ENCODE results near the gene CPNE4.
A peak's percentile ranks its signal among the peaks of the same experiment; 100 is the strongest.
"Not testable (repeated sequence)": the region's sequence is repeated elsewhere in the genome, so short reads cannot be mapped to it uniquely, and the experiment has no call there.

CPNE4 gene

GRCh38 chr3:131535131-131535530, 499.7 kb downstream of the CPNE4 start:
- no peak for DNase-seq (ENCODE audit: low spot score)

GRCh38 chr3:131532645-131533044, 502.2 kb downstream of the CPNE4 start:
- no peak for DNase-seq (ENCODE audit: low spot score)

GRCh38 chr3:131530843-131531242, 504.0 kb downstream of the CPNE4 start:
- no peak for DNase-seq (ENCODE audit: low spot score)

GRCh38 chr3:131530388-131530787, 504.4 kb downstream of the CPNE4 start:
- no peak for DNase-seq (ENCODE audit: low spot score)

GRCh38 chr3:131526801-131527347, 507.9 kb downstream of the CPNE4 start:
- DNase-seq (ENCODE audit: low spot score) = peak; percentile 35

GRCh38 chr3:131518680-131519079, 516.1 kb downstream of the CPNE4 start:
- DNase-seq (ENCODE audit: low spot score) = no peak

- no peak for DNase-seq (ENCODE audit: low spot score)
Observed at GRCh38 chr3:131505421-131505820, 529.4 kb downstream of the CPNE4 start.

GRCh38 chr3:131503320-131503635, 531.5 kb downstream of the CPNE4 start:
- DNase-seq (ENCODE audit: low spot score) = no peak

- peak; percentile 49 for DNase-seq (ENCODE audit: low spot score)
Observed at GRCh38 chr3:131502530-131503319, 532.1 kb downstream of the CPNE4 start, which contains the start of gene MRPL3. Gene MRPL3, minus strand, starts transcription at chr3:131502971. Its CDS starts 150 bp downstream, at chr3:131502821.

- no peak for DNase-seq (ENCODE audit: low spot score)
Observed at GRCh38 chr3:131501949-131502348, 532.9 kb downstream of the CPNE4 start.

GRCh38 chr3:131494706-131495105, 540.1 kb downstream of the CPNE4 start:
- DNase-seq (ENCODE audit: low spot score) = no peak

GRCh38 chr3:131491775-131492174, 543.0 kb downstream of the CPNE4 start:
- DNase-seq (ENCODE audit: low spot score) = no peak

- DNase-seq (ENCODE audit: low spot score) = no peak
Observed at GRCh38 chr3:131491084-131491483, 543.7 kb downstream of the CPNE4 start.

- DNase-seq (ENCODE audit: low spot score) = not testable (repeated sequence)
Observed at GRCh38 chr3:131486545-131486944, 548.3 kb downstream of the CPNE4 start.

- DNase-seq (ENCODE audit: low spot score) = no peak
Observed at GRCh38 chr3:131485119-131485518, 549.7 kb downstream of the CPNE4 start.

GRCh38 chr3:131484496-131485111, 550.2 kb downstream of the CPNE4 start:
- DNase-seq (ENCODE audit: low spot score) = no peak
